ENCODE measurements around the gene PLCB4. TPM values are rescaled to one million over a fixed set of nuclear protein-coding genes. Genes with fewer than 3 reads are reported as not detected.

Gene PLCB4
- total RNA-seq, 1 experiment from 2014 or later = 10.1 TPM

DNA sequence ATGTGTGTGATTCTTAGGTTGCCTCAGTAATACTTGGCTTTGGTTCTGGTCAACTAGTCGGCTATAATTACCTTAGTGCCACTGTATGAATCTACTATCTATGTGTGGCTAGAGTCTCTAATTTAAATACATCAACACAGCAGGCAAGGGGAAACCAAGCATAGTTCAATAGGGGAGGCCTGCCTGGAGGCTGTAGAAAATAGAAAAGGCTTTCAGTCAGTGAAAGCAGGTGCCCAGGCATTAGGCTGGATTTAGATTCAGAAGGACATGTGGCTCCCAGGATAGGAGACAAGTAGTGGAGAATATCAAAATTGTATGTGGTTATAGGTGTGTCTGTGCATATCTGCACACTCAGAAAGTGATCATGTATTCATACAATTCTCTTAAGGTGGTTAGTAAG, 330.4 kb downstream of the PLCB4 start:
- H3K14ac ChIP-seq (ENCODE audit: insufficient read depth, low read length) = no peak overlapping the region
- H2AK5ac ChIP-seq (ENCODE audit: insufficient read length, low read length) = no peak overlapping the region
- H3K27me3 Mint-ChIP-seq (ENCODE audit: low read depth) = no peaks in the 10 kb centered on the region
- no peaks in the 10 kb centered on the region for H3K79me1 ChIP-seq (ENCODE audit: insufficient read depth, low read depth, low read length, poor library complexity, severe bottlenecking)
- no peak overlapping the region for H4K8ac ChIP-seq (replicated peaks; ENCODE audit: insufficient read length, low read depth, low read length)
- H3K27ac Mint-ChIP-seq = peak overlapping the region in 1 of 3 experiments; percentile 11; a peak in 1 of 7 replicates
- no peak overlapping the region for H3K4ac ChIP-seq (ENCODE audit: low read depth, low read length)
- H3K4me1 ChIP-seq (ENCODE audit: insufficient read depth, low read length) = no peaks in the 10 kb centered on the region; the same call in 1 of the 2 replicates
- H2BK20ac ChIP-seq (ENCODE audit: low read depth, low read length, poor library complexity, severe bottlenecking) = no peak overlapping the region
- H3K23me2 ChIP-seq (ENCODE audit: insufficient read length, low read depth, low read length, poor library complexity, severe bottlenecking) = no peaks in the 10 kb centered on the region
- H2BK12ac ChIP-seq (ENCODE audit: insufficient read length, low read depth, low read length) = no peak overlapping the region
- no peak overlapping the region for H2BK120ac ChIP-seq (ENCODE audit: low read depth, low read length, poor library complexity, severe bottlenecking)
- H3K27ac ChIP-seq (ENCODE audit: insufficient read length, low read depth, low read length) = no peak overlapping the region
- H2BK15ac ChIP-seq (ENCODE audit: low read depth, low read length) = no peak overlapping the region
- DNase-seq = no peak
- no peak overlapping the region for H4K5ac ChIP-seq (ENCODE audit: insufficient read length, low read depth, low read length)
- no peaks in the 10 kb centered on the region for H3K9me3 Mint-ChIP-seq
- H3K56ac ChIP-seq (ENCODE audit: insufficient read length, low read depth, low read length) = no peak overlapping the region
- H4K91ac ChIP-seq (ENCODE audit: insufficient read length, low read depth, low read length) = no peak overlapping the region
- no peak overlapping the region for H2BK5ac ChIP-seq (ENCODE audit: insufficient read length, low read length)
- H3K4me1 Mint-ChIP-seq = peaks cover 9 to 13% of the 10 kb centered on the region in 2 experiments
- H3K27me3 ChIP-seq (ENCODE audit: insufficient read depth, low read length) = no peaks in the 10 kb centered on the region
- no peak overlapping the region for H3K9ac ChIP-seq (ENCODE audit: extremely low read depth, insufficient read length, low read length)
- H4K20me1 ChIP-seq (ENCODE audit: control insufficient read depth, insufficient read depth, insufficient read length) = no peaks in the 10 kb centered on the region
- TF ChIP-seq, protein P1, sequence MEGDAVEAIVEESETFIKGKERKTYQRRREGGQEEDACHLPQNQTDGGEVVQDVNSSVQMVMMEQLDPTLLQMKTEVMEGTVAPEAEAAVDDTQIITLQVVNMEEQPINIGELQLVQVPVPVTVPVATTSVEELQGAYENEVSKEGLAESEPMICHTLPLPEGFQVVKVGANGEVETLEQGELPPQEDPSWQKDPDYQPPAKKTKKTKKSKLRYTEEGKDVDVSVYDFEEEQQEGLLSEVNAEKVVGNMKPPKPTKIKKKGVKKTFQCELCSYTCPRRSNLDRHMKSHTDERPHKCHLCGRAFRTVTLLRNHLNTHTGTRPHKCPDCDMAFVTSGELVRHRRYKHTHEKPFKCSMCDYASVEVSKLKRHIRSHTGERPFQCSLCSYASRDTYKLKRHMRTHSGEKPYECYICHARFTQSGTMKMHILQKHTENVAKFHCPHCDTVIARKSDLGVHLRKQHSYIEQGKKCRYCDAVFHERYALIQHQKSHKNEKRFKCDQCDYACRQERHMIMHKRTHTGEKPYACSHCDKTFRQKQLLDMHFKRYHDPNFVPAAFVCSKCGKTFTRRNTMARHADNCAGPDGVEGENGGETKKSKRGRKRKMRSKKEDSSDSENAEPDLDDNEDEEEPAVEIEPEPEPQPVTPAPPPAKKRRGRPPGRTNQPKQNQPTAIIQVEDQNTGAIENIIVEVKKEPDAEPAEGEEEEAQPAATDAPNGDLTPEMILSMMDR (conservative IDR thresholded peaks at IDR 0.05) = no peak
- no CpG with 5 or more reads among the region's 1 CpG for WGBS (ENCODE audit: extremely low coverage, insufficient read length, low lambda C conversion rate)
- H3K79me2 ChIP-seq (ENCODE audit: insufficient read depth, low read length) = no peaks in the 10 kb centered on the region
- no peak overlapping the region for H3T11ph ChIP-seq (ENCODE audit: low read length)
- no peak overlapping the region for H3K4me2 ChIP-seq (ENCODE audit: insufficient read depth, insufficient read length, low read length)
- no peak overlapping the region for H3K4me3 Mint-ChIP-seq
- no peak overlapping the region for H3K23ac ChIP-seq (ENCODE audit: insufficient read length, low read depth, low read length)
- H2AFZ ChIP-seq (ENCODE audit: low read length) = no peak overlapping the region
- no peaks in the 10 kb centered on the region for H3K9me3 ChIP-seq (ENCODE audit: control insufficient read depth, low read depth, low read length)
- H3K36me3 Mint-ChIP-seq (ENCODE audit: insufficient read depth in 1 of 3, low read depth in 3 of 3) = peaks cover 0 to 4% (median 0%) of the 10 kb centered on the region in 3 experiments; a peak in 1 of 7 replicates
- H3K18ac ChIP-seq (ENCODE audit: insufficient read length, low read depth, low read length) = no peak overlapping the region
